ENCODE results near the gene CDH5.

The CDH5 gene

GRCh38 chr16:66366433-66367299 is at the start of gene CDH5:
CDH5 (plus strand) TSS chr16:66366691; CDS start chr16:66379338, 12,647 bp downstream.
- no peak for DNase-seq (ENCODE audit: low read depth)
- TF ChIP-seq POLR2A (IDR thresholded peaks at IDR 0.05; ENCODE audit: extremely low read depth, insufficient read length) (no peak), MYC (IDR thresholded peaks at IDR 0.05; ENCODE audit: low read depth, low read length) (no peak), CTCF (IDR thresholded peaks at IDR 0.05; ENCODE audit: low read depth, low read length) (no peak)
- TF ChIP-seq, protein P1, sequence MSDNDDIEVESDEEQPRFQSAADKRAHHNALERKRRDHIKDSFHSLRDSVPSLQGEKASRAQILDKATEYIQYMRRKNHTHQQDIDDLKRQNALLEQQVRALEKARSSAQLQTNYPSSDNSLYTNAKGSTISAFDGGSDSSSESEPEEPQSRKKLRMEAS (IDR thresholded peaks at IDR 0.05; ENCODE audit: low read depth, low read length) = no peak
- no peak within 1 kb of the TSS for H3K4me3 ChIP-seq (ENCODE audit: low read depth, low read length)

DNA sequence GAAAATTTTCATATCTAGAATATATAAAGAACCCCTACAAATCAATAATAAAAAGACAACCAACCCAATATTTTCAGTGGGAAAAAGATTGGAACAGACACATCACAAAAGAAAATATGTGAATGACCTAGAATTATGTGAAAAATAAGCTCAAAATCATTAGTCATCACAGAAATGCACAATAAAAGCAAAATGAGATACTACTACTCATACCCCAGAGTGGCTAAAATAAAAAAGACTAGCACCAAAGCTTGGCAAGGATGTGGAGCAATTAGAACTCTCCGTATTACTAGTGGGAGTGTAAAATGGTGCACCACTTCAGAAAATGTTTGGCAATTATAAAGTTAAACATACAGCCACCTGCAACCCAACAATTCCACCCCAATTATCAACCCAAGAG is 48.0 kb upstream of the CDH5 start:
- no peak for DNase-seq (ENCODE audit: low read depth)
- no peak overlapping the region for H3K4me3 ChIP-seq (ENCODE audit: low read depth, low read length)
- TF ChIP-seq CTCF (IDR thresholded peaks at IDR 0.05; ENCODE audit: low read depth, low read length) (no peak), POLR2A (IDR thresholded peaks at IDR 0.05; ENCODE audit: extremely low read depth, insufficient read length) (no peak), MYC (IDR thresholded peaks at IDR 0.05; ENCODE audit: low read depth, low read length) (no peak)
- TF ChIP-seq, protein P1 (IDR thresholded peaks at IDR 0.05; ENCODE audit: low read depth, low read length) = no peak

DNA sequence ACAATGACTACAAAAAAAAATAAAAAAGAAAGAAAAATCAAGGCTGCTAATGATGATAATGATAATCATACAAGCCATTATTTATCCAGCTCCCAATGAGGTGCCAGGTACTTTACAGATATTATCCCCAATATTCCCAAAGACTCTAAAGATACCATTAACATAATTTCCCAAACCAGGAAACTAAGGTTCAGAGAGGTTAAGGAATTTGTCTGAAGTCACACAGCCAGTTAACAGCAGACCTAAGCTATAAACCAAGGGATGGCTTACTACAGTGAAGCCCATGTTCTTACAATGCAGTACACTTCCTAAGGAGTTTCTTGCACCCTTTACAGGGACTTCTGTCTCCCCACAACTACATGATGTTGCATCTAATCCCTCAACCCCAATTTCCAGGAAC is 45.7 kb upstream of the CDH5 start:
- TF ChIP-seq MYC (IDR thresholded peaks at IDR 0.05; ENCODE audit: low read depth, low read length) (no peak), POLR2A (IDR thresholded peaks at IDR 0.05; ENCODE audit: extremely low read depth, insufficient read length) (no peak), CTCF (IDR thresholded peaks at IDR 0.05; ENCODE audit: low read depth, low read length) (no peak)
- TF ChIP-seq, protein P1 (IDR thresholded peaks at IDR 0.05; ENCODE audit: low read depth, low read length) = no peak
- DNase-seq (ENCODE audit: low read depth) = no peak

GRCh38 chr16:66322174-66322573 is 44.3 kb upstream of the CDH5 start:
- TF ChIP-seq, protein P1 (IDR thresholded peaks at IDR 0.05; ENCODE audit: low read depth, low read length) = no peak
- no peak for TF ChIP-seq POLR2A (IDR thresholded peaks at IDR 0.05; ENCODE audit: extremely low read depth, insufficient read length)
- TF ChIP-seq CTCF (IDR thresholded peaks at IDR 0.05; ENCODE audit: low read depth, low read length) = no peak
- TF ChIP-seq MYC (IDR thresholded peaks at IDR 0.05; ENCODE audit: low read depth, low read length) = no peak
- no peak overlapping the region for H3K4me3 ChIP-seq (ENCODE audit: low read depth, low read length)
- peak; percentile 16 for DNase-seq (ENCODE audit: low read depth)

More for the DNA sequence above, 45.7 kb upstream of the CDH5 start:
- H3K4me3 ChIP-seq (ENCODE audit: low read depth, low read length) = no peak overlapping the region

DNA sequence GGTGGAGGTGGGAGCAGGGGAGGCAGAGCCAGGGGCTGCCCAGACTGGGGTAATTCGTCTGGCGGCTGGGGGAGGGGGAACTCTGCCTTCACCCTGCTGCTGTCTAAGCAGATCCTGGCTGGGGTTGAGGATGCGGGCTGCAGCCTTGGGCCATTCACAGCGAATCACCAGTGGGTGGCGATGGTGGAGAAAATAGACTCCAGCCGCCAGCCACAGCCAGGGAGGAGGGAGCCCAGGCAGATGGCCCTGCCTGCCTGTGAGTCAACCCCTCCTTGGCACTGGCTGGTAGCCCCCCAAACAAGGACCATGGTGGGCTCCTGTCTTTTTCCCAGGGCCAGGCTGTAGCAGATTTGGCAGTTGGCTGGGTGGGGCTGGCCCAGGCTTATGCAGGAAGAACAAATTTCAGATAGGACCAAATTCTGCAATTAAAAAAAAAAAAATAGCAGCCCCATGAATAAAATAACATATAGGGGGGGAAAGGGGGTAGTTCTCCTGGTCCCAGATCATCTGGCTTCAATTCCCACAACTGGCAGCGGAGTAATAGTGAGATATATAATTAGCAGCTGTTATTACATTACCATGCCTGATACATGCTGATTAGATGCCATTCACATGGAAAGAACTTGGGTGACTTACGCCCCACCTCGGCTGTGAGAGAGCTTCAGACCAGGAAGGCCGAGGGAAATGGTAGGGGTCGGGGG is 41.5 kb upstream of the CDH5 start:
- DNase-seq (ENCODE audit: low read depth) = peak; percentile 48
- H3K4me3 ChIP-seq (ENCODE audit: low read depth, low read length) = no peak overlapping the region
- TF ChIP-seq POLR2A (IDR thresholded peaks at IDR 0.05; ENCODE audit: extremely low read depth, insufficient read length) (no peak), CTCF (IDR thresholded peaks at IDR 0.05; ENCODE audit: low read depth, low read length) (peak; percentile 50)
